DOHH2 (cell line): ENCODE data around the gene RAB5IF.
"Not testable (repeated sequence)": the region's sequence is repeated elsewhere in the genome, so short reads cannot be mapped to it uniquely, and the experiment has no call there.

Experiments
- H3F3A ChIP-seq: fragments of 200-600 bp; sonication (generic), shearing (Covaris generic); 2 replicates; pipeline ENCODE4 v1.6.0; 2016; ENCODE audit warnings: antibody characterized with exemption, mild to moderate bottlenecking; ENCODE audit not compliant: control insufficient read depth, insufficient read depth
- H3K27ac ChIP-seq: fragments of 200-600 bp; sonication (generic); 2 replicates; pipeline ENCODE4 v1.5.1; 2014; ENCODE audit warnings: low read depth, mild to moderate bottlenecking, low read length, moderate library complexity
- H3K27me3 ChIP-seq: fragments of 200-600 bp; sonication (generic); 2 replicates; pipeline ENCODE4 v1.6.1; 2014; ENCODE audit warnings: mild to moderate bottlenecking, low read length, mixed read lengths; ENCODE audit not compliant: control insufficient read depth
- H3K36me3 ChIP-seq: fragments of 200-600 bp; sonication (generic); 2 replicates; pipeline ENCODE4 v1.6.1; 2014; ENCODE audit warnings: mild to moderate bottlenecking, low read length, moderate library complexity, mixed read lengths; ENCODE audit not compliant: control insufficient read depth
- H3K4me1 ChIP-seq: fragments of 200-600 bp; sonication (generic); 2 replicates; pipeline ENCODE4 v1.6.1; 2014; ENCODE audit warnings: mild to moderate bottlenecking, low read length, mixed read lengths; ENCODE audit not compliant: control insufficient read depth
- H3K4me2 ChIP-seq: fragments of 200-600 bp; sonication (generic); 2 replicates; pipeline ENCODE4 v1.6.0; 2014; ENCODE audit warnings: mild to moderate bottlenecking, low read length, moderate library complexity
- H3K4me3 ChIP-seq: fragments of 200-600 bp; sonication (generic); 2 replicates; pipeline ENCODE4 v1.5.1; 2014; ENCODE audit warnings: mild to moderate bottlenecking, low read length, mixed read lengths
- H3K79me2 ChIP-seq: fragments of 200-600 bp; sonication (generic); 2 replicates; pipeline ENCODE4 v1.6.1; 2014; ENCODE audit warnings: mild to moderate bottlenecking, low read length, mixed read lengths; ENCODE audit not compliant: control insufficient read depth
- H3K9me2 ChIP-seq: fragments of 200-600 bp; sonication (generic); replicated peaks from 2 replicates; pipeline ENCODE4 v1.6.1; 2014; ENCODE audit warnings: mild to moderate bottlenecking, low read length, mixed read lengths; ENCODE audit not compliant: control insufficient read depth
- H3K9me3 ChIP-seq: fragments of 200-600 bp; sonication (generic); 2 replicates; pipeline ENCODE4 v1.6.1; 2014; ENCODE audit warnings: antibody characterized with exemption, low read length, mixed read lengths; ENCODE audit not compliant: control insufficient read depth, insufficient read depth
- H4K20me1 ChIP-seq: fragments of 200-600 bp; sonication (generic); 2 replicates; pipeline ENCODE4 v1.6.0; 2014; ENCODE audit warnings: low read depth, mild to moderate bottlenecking, antibody characterized with exemption, low read length, moderate library complexity; ENCODE audit not compliant: control insufficient read depth, insufficient read depth
- EZH2phosphoT487 ChIP-seq: fragments of 200-600 bp; sonication (generic); IDR thresholded peaks from 2 replicates; pipeline ENCODE4 v1.6.1; 2017; ENCODE audit warnings: borderline replicate concordance, mild to moderate bottlenecking, antibody characterized with exemption, low read length, moderate library complexity, mixed read lengths
- TF ChIP-seq, protein P1 (sequence below): fragments of 200-600 bp; sonication (generic); IDR thresholded peaks from one replicate; pipeline ENCODE4 v1.5.1; 2014; ENCODE audit warnings: antibody characterized with exemption, mild to moderate bottlenecking, low read depth, low read length; ENCODE audit not compliant: poor library complexity, severe bottlenecking

Gene RAB5IF, protein sequence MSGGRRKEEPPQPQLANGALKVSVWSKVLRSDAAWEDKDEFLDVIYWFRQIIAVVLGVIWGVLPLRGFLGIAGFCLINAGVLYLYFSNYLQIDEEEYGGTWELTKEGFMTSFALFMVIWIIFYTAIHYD

DNA sequence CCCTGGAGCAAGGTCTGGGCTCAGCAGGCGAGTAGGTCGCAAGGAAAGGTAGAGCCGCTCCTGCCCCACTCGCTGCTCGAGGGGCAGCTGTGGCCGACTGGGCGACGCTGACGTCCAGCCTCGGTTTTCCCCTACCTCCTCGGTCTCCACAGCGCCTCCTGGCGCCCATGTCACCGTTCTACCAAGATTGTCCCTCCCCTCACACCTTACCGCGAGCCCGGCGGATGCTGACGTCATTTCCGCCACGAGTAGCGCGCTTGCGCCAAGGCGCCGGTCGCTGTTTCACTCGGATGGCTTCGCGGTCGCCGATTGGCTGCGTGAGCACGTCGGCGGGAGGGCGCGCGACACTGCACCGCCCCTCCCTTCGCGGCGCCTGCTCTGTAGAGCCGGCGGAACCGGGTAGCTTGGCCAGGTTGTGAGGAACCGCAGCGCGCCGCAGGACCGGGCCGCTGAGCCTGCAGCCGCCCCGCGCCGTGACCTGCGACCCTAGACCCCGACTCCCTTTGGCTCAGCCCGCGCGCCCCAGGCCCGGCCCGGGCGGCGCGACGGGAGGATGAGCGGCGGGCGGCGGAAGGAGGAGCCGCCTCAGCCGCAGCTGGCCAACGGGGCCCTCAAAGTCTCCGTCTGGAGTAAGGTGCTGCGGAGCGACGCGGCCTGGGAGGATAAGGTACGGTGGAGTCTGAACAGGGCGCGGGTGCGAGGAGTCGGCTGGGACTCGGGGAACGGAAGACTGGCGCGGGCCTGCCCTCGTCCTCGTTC, at the start of gene RAB5IF:
Gene RAB5IF (plus strand): TSS at position 381 of the 759 bp plus-strand sequence. CDS start 173 bp downstream, at position 554.
- Histone ChIP-seq H3K9me3 (no peaks in the 10 kb centered on the region), H3K4me2 (peak within 1 kb of the TSS; percentile 85), H3K36me3 (peaks cover 36% of the 10 kb centered on the region), H3K79me2 (peaks cover 38% of the 10 kb centered on the region), H3F3A (peaks cover 12% of the 10 kb centered on the region), H3K9me2 (no peaks in the 10 kb centered on the region), H3K27ac (peak within 1 kb of the TSS; percentile 83), H3K4me3 (peak within 1 kb of the TSS; percentile 97), H3K27me3 (no peaks in the 10 kb centered on the region), H3K4me1 (peaks cover 24% of the 10 kb centered on the region), H4K20me1 (peaks cover 10% of the 10 kb centered on the region)
- no peak for TF ChIP-seq EZH2phosphoT487
- TF ChIP-seq, protein P1, sequence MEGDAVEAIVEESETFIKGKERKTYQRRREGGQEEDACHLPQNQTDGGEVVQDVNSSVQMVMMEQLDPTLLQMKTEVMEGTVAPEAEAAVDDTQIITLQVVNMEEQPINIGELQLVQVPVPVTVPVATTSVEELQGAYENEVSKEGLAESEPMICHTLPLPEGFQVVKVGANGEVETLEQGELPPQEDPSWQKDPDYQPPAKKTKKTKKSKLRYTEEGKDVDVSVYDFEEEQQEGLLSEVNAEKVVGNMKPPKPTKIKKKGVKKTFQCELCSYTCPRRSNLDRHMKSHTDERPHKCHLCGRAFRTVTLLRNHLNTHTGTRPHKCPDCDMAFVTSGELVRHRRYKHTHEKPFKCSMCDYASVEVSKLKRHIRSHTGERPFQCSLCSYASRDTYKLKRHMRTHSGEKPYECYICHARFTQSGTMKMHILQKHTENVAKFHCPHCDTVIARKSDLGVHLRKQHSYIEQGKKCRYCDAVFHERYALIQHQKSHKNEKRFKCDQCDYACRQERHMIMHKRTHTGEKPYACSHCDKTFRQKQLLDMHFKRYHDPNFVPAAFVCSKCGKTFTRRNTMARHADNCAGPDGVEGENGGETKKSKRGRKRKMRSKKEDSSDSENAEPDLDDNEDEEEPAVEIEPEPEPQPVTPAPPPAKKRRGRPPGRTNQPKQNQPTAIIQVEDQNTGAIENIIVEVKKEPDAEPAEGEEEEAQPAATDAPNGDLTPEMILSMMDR: peak; percentile 92

DNA sequence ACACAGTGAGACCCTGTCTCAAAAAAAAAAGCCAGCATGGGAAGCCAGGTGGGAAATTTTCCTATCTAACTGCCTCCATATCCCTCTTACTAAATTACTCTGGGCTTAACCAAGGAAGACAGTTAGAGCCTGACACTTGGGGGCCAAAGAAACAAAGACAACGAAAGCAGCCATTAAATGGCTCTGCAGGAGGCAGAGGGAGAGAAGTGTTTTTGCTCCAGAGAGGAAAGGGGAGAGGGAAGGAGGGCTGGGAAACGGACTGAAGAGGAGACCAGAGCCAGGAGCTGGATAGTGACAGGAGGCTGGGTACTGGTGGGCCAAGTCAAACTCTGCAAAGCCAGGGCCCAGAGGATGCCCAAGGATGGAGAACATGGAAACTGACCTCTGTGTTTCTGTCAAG, 42.9 kb upstream of the RAB5IF start:
- H3K9me2 ChIP-seq: no peaks in the 10 kb centered on the region
- no peak overlapping the region for H3K4me2 ChIP-seq
- no peaks in the 10 kb centered on the region for H3F3A ChIP-seq
- H3K27ac ChIP-seq: no peak overlapping the region
- H3K9me3 ChIP-seq: peaks cover 10% of the 10 kb centered on the region; the same call in 1 of the 2 replicates
- H3K36me3 ChIP-seq: peaks cover 5% of the 10 kb centered on the region; the same call in 1 of the 2 replicates
- no peaks in the 10 kb centered on the region for H4K20me1 ChIP-seq
- H3K27me3 ChIP-seq: no peaks in the 10 kb centered on the region
- no peak for TF ChIP-seq EZH2phosphoT487
- TF ChIP-seq, protein P1: no peak
- no peak overlapping the region for H3K4me3 ChIP-seq
- no peaks in the 10 kb centered on the region for H3K79me2 ChIP-seq
- no peaks in the 10 kb centered on the region for H3K4me1 ChIP-seq

DNA sequence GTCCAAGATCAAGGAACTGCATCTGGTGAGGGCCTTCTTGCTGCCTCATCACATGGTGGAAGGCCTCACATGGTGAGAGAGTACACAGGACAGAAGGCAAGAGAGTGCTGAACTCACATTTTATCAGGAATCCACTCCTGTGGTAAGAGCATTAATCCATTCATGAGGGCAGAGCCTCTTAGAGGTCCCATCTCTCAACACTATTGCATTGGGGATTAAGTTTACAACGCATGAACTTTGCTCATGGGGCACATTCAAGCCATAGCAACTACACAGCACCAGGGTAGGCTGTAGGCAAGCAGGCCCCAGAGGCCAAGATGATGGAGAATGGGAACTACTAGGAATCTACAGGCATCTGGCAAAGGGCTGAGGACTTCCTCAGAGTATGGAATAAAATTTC, 42.2 kb upstream of the RAB5IF start:
- no peaks in the 10 kb centered on the region for H4K20me1 ChIP-seq
- H3K9me2 ChIP-seq: no peaks in the 10 kb centered on the region
- peaks cover 5% of the 10 kb centered on the region; the same call in 1 of the 2 replicates for H3K36me3 ChIP-seq
- H3K4me2 ChIP-seq: no peak overlapping the region
- no peak overlapping the region for H3K27ac ChIP-seq
- TF ChIP-seq, protein P1: no peak
- no peak for TF ChIP-seq EZH2phosphoT487
- no peaks in the 10 kb centered on the region for H3K79me2 ChIP-seq
- H3K9me3 ChIP-seq: peaks cover 10% of the 10 kb centered on the region; the same call in 1 of the 2 replicates
- no peaks in the 10 kb centered on the region for H3K4me1 ChIP-seq
- H3F3A ChIP-seq: no peaks in the 10 kb centered on the region
- no peak overlapping the region for H3K4me3 ChIP-seq
- no peaks in the 10 kb centered on the region for H3K27me3 ChIP-seq

DNA sequence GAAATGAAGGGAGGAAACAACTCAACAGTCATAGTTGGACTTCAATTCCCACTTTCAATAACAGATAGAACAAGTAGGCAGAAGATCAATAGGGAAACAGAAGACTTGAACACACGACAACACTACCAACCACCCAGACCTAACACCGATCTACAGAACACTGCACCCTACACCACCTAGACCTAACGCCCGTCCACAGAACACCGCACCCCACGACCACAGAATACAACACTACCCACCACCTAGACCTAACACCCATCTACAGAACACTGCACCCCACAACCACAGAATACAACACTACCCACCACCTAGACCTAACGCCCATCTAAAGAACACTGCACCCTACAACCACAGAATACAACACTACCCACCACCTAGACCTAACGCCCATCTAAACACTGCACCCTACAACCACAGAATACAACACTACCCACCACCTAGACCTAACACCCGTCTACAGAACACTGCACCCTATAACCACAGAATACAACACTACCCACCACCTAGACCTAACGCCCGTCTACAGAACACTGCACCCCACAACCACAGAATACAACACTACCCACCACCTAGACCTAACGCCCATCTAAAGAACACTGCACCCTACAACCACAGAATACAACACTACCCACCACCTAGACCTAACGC, 41.4 kb upstream of the RAB5IF start:
- H3K79me2 ChIP-seq, H3K27ac ChIP-seq, H3K27me3 ChIP-seq, H3K9me2 ChIP-seq, H3F3A ChIP-seq, H3K4me2 ChIP-seq, H3K4me1 ChIP-seq, H3K4me3 ChIP-seq, H3K36me3 ChIP-seq, H3K9me3 ChIP-seq, H4K20me1 ChIP-seq: not testable (repeated sequence)

DNA sequence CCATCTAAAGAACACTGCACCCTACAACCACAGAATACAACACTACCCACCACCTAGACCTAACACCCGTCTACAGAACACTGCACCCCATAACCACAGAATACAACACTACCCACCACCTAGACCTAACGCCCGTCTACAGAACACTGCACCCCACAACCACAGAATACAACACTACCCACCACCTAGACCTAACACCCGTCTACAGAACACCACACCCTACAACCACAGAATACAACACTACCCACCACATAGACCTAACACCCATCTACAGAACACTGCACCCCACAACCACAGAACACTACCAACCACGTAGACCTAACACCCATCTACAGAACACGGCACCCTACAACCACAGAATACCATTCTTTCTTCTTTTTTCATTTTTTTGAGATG, 40.9 kb upstream of the RAB5IF start:
- H3K4me3 ChIP-seq, H4K20me1 ChIP-seq, H3K27me3 ChIP-seq, H3K4me2 ChIP-seq, H3K27ac ChIP-seq, H3K9me3 ChIP-seq, H3K9me2 ChIP-seq, H3K79me2 ChIP-seq, H3K4me1 ChIP-seq, H3F3A ChIP-seq, H3K36me3 ChIP-seq: not testable (repeated sequence)
